Measurements from ENCODE around the gene FLNC. TPM values are rescaled to one million over a fixed set of nuclear protein-coding genes. Genes with fewer than 3 reads are reported as not detected.

FLNC gene
- total RNA-seq, 1 donor from 2014 or later = 54.0 TPM

- DNase-seq (ENCODE audit: extremely low spot score, unreplicated experiment) = no peak
- no peaks in the 10 kb centered on the region for H3K4me1 Mint-ChIP-seq (ENCODE audit: unreplicated experiment)
- H3K27ac Mint-ChIP-seq = no peak overlapping the region
- no peaks in the 10 kb centered on the region for H3K9me3 Mint-ChIP-seq
- H3K36me3 Mint-ChIP-seq = no peaks in the 10 kb centered on the region
- no peak overlapping the region for H3K4me3 Mint-ChIP-seq
- TF ChIP-seq, protein P1, sequence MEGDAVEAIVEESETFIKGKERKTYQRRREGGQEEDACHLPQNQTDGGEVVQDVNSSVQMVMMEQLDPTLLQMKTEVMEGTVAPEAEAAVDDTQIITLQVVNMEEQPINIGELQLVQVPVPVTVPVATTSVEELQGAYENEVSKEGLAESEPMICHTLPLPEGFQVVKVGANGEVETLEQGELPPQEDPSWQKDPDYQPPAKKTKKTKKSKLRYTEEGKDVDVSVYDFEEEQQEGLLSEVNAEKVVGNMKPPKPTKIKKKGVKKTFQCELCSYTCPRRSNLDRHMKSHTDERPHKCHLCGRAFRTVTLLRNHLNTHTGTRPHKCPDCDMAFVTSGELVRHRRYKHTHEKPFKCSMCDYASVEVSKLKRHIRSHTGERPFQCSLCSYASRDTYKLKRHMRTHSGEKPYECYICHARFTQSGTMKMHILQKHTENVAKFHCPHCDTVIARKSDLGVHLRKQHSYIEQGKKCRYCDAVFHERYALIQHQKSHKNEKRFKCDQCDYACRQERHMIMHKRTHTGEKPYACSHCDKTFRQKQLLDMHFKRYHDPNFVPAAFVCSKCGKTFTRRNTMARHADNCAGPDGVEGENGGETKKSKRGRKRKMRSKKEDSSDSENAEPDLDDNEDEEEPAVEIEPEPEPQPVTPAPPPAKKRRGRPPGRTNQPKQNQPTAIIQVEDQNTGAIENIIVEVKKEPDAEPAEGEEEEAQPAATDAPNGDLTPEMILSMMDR (conservative IDR thresholded peaks at IDR 0.05) = no peak
- H3K27me3 Mint-ChIP-seq = peaks cover 9% of the 10 kb centered on the region
Measured at GRCh38 chr7:128876127-128876526, 45.9 kb downstream of the FLNC start.

- H3K4me1 Mint-ChIP-seq (ENCODE audit: unreplicated experiment) = no peaks in the 10 kb centered on the region
- H3K36me3 Mint-ChIP-seq = no peaks in the 10 kb centered on the region
- no peak for DNase-seq (ENCODE audit: extremely low spot score, unreplicated experiment)
- H3K9me3 Mint-ChIP-seq = no peaks in the 10 kb centered on the region
- H3K27me3 Mint-ChIP-seq = peaks cover 7% of the 10 kb centered on the region
- TF ChIP-seq, protein P1 (conservative IDR thresholded peaks at IDR 0.05) = no peak
- no peak overlapping the region for H3K4me3 Mint-ChIP-seq
- H3K27ac Mint-ChIP-seq = no peak overlapping the region
Measured at GRCh38 chr7:128876586-128876977, 46.4 kb downstream of the FLNC start.

DNA sequence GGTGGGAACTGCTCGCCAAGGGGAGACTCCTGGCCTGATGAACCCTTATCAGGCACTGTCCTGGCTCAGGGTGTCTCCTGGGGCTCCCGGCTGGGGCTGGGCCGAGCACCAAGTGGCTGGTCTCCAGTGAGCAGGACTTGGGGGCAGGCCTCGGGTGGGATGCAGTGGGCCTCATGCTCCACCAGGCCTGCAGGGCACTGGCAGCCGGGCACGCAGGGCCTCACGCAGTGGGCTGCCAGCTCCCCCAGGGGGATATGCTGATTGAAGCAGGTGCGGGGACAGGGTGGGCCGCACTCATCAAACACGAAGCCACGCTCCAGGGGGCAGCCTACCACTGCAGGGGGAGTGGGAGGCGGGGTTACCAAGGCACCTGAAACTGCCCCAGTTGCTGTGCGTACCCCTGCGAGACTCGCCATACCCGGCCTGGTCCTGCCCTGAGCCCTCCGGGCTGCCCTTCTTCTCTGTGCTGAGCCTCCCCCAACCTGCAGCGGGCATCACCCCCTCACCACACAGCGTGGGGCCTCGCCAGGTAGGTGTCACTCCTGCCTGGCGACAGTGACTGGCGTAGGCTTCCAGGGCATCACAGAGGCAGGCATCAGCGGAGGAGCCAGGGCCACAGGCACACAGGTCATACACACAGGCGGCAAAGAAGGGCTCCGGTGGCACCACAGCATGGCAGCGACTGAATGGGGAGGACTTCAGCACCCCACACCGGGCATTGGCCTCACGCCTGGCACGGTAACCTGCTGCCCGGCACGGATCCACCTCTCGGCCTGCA, 47.0 kb downstream of the FLNC start:
- Mint-ChIP-seq H3K4me3 (no peak overlapping the region), H3K36me3 (no peaks in the 10 kb centered on the region), H3K27ac (no peak overlapping the region), H3K27me3 (peaks cover under 1% of the 10 kb centered on the region), H3K4me1 (ENCODE audit: unreplicated experiment) (no peaks in the 10 kb centered on the region), H3K9me3 (no peaks in the 10 kb centered on the region)
- no peak for DNase-seq (ENCODE audit: extremely low spot score, unreplicated experiment)
- TF ChIP-seq, protein P1 (conservative IDR thresholded peaks at IDR 0.05) = no peak

DNA sequence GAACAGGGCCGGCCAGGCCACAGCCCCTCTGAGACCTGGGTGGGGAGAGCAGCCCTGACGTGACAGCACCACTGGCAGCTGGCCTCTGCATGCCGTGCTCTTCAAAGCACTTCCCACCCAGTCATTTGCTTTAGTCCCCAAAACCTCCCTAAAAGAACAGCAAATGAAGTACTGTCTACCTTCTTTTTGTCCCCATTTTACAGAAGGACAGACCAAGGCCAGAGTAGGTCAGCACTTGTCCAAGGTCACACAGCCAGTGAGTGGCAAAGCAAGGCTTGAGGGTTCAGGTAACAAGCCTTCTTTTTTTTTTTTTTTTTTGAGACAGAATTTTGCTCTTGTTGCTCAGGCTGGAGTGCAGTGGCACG, 47.5 kb downstream of the FLNC start:
- Mint-ChIP-seq H3K9me3 (no peaks in the 10 kb centered on the region), H3K4me1 (ENCODE audit: unreplicated experiment) (no peaks in the 10 kb centered on the region), H3K27me3 (no peaks in the 10 kb centered on the region), H3K27ac (no peak overlapping the region), H3K4me3 (no peak overlapping the region), H3K36me3 (no peaks in the 10 kb centered on the region)
- no peak for DNase-seq (ENCODE audit: extremely low spot score, unreplicated experiment)
- TF ChIP-seq, protein P1 (conservative IDR thresholded peaks at IDR 0.05) = no peak

- Mint-ChIP-seq H3K27me3 (no peaks in the 10 kb centered on the region), H3K9me3 (no peaks in the 10 kb centered on the region), H3K36me3 (no peaks in the 10 kb centered on the region), H3K27ac (no peak overlapping the region), H3K4me3 (no peak overlapping the region), H3K4me1 (ENCODE audit: unreplicated experiment) (peaks cover 1% of the 10 kb centered on the region)
- TF ChIP-seq, protein P1 (conservative IDR thresholded peaks at IDR 0.05) = no peak
- no peak for DNase-seq (ENCODE audit: extremely low spot score, unreplicated experiment)
Measured at GRCh38 chr7:128878226-128879105, 48.3 kb downstream of the FLNC start.
